Ovary (tissue), 3 donors: Measurements from ENCODE around the gene NDUFV1.
"Not testable (repeated sequence)": the region's sequence is repeated elsewhere in the genome, so short reads cannot be mapped to it uniquely, and the experiment has no call there.

Experiments used
- EP300 ChIP-seq: sonication (generic); formaldehyde crosslinking; IDR thresholded peaks from one replicate; pipeline ENCODE4 v1.6.1; 2017; ENCODE audit warnings: antibody characterized with exemption
- POLR2A ChIP-seq: fragments of 450-650 bp; IDR thresholded peaks from one replicate; pipeline ENCODE4 v1.6.1; 2017; ENCODE audit warnings: antibody characterized with exemption, mild to moderate bottlenecking, moderate library complexity
- TF ChIP-seq, protein P1 (sequence below), 3 donors: fragments of 450-650 bp in 2 of 3; fragments of 200-600 bp in 1 of 3; IDR thresholded peaks; one replicate each; pipeline versions ENCODE4 v1.5.1 to v1.8.0; 2016 to 2022; ENCODE audit warnings: antibody characterized with exemption in 3 of 3, mild to moderate bottlenecking in 1 of 3
- donor health status: DM: no; HTN: no; CAD: no.

DNA sequence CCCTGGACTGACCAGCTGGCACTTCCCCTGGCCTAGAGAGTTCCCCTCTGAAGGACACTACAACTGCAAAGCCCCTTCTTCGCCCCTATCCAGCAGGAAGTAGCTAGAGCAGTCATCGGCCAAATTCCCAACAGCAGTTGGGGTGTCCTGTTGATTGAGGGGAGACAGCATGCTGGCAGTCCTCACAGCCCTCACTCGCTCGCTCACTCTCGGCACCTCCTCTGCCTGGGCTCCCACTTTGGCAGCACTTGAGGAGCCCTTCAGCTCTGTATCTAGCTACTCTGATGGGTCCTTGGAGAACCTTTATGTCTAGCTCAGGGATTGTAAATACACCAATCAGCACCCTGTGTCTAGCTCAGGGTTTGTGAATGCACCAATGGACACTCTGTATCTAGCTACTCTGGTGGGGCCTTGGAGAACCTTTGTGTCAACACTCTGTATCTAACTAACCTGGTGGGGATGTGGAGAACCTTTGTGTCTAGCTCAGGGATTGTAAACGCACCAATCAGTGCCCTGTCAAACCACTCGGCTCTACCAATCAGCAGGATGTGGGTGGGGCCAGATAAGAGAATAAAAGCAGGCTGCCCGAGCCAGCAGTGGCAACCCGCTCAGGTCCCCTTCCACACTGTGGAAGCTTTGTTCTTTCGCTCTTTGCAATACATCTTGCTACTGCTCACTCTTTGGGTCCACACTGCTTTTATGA lies 19.5 kb downstream of the NDUFV1 start:
- TF ChIP-seq, protein P1, sequence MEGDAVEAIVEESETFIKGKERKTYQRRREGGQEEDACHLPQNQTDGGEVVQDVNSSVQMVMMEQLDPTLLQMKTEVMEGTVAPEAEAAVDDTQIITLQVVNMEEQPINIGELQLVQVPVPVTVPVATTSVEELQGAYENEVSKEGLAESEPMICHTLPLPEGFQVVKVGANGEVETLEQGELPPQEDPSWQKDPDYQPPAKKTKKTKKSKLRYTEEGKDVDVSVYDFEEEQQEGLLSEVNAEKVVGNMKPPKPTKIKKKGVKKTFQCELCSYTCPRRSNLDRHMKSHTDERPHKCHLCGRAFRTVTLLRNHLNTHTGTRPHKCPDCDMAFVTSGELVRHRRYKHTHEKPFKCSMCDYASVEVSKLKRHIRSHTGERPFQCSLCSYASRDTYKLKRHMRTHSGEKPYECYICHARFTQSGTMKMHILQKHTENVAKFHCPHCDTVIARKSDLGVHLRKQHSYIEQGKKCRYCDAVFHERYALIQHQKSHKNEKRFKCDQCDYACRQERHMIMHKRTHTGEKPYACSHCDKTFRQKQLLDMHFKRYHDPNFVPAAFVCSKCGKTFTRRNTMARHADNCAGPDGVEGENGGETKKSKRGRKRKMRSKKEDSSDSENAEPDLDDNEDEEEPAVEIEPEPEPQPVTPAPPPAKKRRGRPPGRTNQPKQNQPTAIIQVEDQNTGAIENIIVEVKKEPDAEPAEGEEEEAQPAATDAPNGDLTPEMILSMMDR (IDR thresholded peaks at IDR 0.05) = not testable (repeated sequence)
- TF ChIP-seq POLR2A, EP300: not testable (repeated sequence)
